Ramos (cell line): ENCODE results near the gene GTSE1.

ENCODE experiments used
- in situ Hi-C: fragments of 300-500 bp; cut with MboI; formaldehyde crosslinking; loops from one replicate; pipeline ENCODE4 v1.14.3; 2022; ENCODE audit warnings: low sequenced_read_pairs; ENCODE audit not compliant: unreplicated experiment

The GTSE1 gene

GRCh38 chr22:46273432-46274148 is 23.1 kb upstream of the GTSE1 start:
- in situ Hi-C loops = no loop called here

DNA sequence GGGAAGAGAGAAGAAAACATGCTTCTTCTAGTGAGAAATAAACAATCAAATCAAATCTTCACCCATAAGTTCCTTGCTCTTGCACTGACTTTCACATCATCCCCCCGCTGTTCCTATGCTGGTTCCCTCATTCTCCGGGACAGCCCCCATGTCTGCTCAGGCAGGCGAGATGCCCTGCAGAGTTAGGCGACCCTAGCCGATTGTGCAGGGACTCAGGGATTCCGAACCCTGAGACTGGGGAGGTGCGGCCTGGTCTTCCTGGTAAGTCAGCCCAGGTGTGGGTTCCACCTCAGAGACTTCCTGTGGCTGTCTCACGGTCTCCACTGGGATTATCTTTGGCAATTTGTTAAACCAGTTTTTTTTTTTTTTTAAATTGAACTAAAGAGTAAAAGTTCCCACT is 22.3 kb upstream of the GTSE1 start:
- in situ Hi-C loops = no loop called here

- in situ Hi-C loops = no loop called here
These were observed 21.1 kb upstream of the GTSE1 start for GRCh38 chr22:46275455-46276122.

- in situ Hi-C loops = no loop called here
These were observed 20.1 kb upstream of the GTSE1 start for GRCh38 chr22:46276563-46276962.

DNA sequence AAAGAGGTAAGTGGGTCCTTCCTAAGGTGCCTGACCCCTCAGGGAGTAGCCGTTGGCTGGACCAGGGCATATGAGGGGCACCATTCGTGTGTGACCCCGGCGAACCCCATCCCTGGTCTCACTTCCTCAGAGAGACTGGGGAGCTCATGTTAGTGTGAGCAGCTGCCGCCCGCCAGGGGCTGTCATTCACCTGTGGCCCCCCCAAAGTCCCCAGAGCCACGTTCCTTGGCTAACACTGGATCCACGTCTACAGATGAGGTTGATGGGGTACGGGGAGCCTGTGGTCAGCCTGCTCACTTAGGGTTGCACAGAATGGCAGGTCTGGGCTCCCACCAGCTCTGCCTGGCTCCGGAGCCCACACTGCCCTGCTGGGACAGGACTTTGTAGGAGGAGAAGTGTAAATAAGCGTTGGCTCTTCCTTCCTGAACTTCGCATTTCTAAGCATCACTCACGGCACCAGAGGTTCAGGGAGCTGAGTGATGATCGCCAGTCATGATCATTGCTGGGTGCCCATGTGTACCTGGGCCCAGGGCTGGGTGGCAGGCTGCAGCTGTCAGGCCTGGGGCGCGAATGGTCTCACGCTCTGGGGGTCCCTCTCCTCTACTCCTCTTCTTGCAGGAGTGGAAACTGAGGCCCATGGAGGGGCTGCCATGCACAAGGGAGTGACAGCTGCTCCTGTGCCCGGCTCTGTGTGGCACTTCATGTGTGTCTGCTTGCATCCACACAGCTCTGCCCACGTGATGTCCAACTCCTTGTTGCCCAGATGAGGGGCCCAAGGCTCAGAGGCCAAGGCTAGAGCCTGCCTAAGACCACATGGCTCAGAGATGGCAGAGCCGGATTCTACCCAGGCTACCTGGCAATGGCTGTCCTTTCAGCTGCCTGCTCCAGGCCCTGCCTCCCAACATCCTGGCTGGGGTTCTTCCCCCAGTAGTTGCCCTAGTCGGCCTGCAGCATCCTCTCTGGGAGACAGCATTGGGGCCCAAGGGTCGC is 17.7 kb upstream of the GTSE1 start:
- in situ Hi-C loops = no loop called here

DNA sequence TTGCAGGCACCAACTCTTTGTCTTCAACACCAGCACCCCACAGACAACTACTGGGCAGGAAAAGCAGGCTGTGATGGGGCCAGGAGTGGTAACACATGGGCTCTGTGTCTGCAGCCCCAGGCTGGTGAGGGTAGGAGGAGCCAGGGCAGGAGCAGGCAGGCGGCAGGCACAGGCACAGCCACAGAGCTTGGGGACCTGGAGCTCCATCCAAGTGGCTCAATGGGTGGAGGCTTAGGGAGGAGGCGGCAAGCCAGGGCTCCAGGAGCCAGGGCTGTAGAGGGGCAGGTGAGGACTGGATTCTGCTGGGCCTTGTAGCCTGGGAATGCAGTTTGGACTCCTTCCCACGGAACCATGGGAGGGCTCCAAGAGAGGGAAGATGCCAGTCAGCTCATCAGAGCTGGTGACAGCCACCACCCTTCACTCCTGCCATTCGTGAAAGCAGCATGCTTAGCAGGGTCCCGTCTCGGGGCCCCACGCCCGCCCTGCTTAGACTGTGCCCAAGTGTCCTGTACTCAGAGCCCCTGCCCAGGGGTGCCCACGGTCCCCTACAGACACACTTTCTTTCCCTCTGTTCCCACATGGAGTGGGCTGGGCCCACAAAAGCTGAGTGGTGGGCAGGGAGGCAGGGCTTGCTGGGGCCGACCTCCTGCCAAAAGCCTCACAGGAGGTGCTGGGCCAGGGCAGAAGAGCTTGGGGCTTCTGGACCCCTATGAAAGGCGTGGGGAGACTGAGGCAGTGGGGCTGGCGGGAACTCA is 16.4 kb upstream of the GTSE1 start:
- in situ Hi-C loops = no loop called here

DNA sequence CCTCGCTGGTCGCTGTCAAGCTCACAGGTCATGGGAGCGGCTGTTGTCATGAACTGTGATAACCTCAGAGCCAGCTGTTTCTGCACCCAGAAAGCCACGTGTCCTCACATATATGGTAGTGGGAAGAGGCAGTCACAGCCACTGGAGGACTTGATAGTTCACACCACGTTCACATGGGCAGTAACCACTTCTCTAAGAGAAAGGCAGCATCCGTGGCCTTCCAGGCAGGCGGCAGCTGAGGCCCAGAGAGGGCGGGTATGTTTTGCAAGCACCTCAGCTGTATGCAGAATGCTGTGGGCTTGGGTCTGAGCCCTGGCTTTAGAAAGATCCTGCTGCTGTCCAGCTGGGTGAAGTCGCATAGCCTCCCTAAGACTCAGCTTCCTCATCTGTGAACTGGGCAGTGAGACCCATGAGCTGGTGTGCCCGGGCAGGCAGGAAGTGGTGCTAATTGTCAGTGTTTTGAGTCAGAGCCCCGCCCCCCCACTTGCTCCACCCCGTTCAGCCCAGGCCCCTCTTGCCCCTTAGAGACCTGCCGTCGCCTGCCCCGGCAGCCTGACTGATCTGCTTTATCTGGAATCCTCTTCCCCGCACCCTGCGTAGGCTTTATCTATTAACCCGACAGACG is 15.6 kb upstream of the GTSE1 start:
- in situ Hi-C loops = no loop called here

- in situ Hi-C loops = no loop called here
These were observed 14.6 kb upstream of the GTSE1 start for GRCh38 chr22:46281866-46282678.

DNA sequence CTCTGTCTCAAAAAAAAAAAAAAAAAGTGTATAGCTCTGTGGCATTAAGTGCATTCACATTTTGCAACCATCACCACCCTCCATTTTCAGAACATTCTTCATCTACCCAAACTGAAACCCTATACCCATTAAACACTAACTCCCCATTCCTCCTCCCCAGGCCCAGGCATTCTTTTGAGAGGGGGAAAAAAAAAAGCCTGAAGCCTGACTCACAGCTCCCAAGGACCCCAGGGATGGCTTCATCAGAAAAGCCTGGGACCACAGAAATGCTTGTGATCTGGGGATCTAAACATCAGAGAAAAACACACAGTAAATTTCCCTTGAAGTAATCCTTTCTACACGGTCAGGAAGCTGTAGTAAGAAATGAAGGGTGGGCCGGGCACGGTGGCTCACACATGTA is 10.7 kb upstream of the GTSE1 start:
- in situ Hi-C loops = no loop called here

GRCh38 chr22:46286941-46287872 is 9.5 kb upstream of the GTSE1 start:
- in situ Hi-C loops = no loop called here

GRCh38 chr22:46287873-46288751 is 8.6 kb upstream of the GTSE1 start:
- in situ Hi-C loops = no loop called here

DNA sequence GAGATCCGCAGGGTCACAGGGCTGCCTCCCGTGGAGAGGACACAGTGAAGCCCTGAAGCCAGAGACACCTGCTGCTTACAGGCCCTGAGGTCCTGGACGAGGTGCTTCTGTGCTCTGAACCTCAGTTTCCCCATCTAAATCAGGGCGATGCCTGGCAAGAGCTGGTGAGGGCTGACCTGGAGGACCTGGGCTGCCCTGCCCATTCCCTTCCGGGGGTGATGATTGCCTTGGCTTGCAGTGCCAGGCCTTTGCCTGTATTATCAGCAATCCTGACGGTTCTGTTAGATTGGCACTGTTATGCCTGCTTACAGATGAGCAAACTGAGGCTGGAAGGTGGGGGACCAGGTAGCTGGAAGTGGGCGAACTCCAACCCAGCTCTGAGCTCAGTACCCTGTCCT is 7.8 kb upstream of the GTSE1 start:
- in situ Hi-C loops = no loop called here

GRCh38 chr22:46289244-46289891 is 7.3 kb upstream of the GTSE1 start:
- in situ Hi-C loops = no loop called here

DNA sequence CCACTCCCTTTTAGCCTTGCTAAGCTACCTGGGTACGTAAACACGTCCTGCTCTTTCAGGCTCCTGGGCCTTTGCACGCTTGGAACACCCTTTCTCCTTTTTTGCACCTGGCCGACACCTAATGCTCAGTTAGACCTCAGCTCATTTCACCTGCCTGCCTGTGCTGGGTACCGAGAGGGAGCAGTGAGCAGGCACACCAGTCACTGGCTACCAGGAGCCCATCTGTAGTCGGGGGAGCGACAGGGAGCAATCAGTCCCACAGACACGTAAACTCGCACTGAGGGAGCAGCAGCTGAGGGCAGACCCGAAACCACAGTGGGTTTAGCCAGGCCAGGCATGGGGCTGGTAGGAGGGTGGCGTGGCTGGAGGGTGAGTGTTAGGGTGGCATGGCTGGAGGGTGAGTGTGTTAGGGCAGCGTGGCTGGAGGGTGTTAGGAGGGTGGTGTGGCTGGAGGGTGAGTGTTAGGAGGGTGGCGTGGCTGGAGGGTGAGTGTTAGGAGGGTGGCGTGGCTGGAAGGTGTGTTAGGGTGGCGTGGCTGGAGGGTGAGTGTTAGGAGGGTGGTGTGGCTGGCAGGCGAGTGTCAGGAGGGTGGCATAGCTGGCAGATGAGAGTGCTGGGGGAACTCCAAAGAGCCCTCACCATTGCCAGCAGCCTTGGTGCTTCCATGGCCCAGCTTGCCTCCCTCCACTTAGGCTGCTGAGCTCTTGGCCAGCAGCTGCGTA is 6.4 kb upstream of the GTSE1 start:
- in situ Hi-C loops = no loop called here

GRCh38 chr22:46290843-46291785 is 5.6 kb upstream of the GTSE1 start:
- in situ Hi-C loops = no loop called here
